ENCODE data around the gene CBLC. TPM values are rescaled to one million over a fixed set of nuclear protein-coding genes. Genes with fewer than 3 reads are reported as not detected.

Gene CBLC
- total RNA-seq, 1 experiment from 2014 or later, result 15.9 TPM

GRCh38 chr19:44741841-44742329 is 35.8 kb upstream of the CBLC start:
- Histone ChIP-seq H3K9me3 (ENCODE audit: control insufficient read depth, low read depth, low read length) (no peaks in the 10 kb centered on the region), H2BK120ac (ENCODE audit: low read depth, low read length, poor library complexity, severe bottlenecking) (no peak overlapping the region), H4K8ac (replicated peaks; ENCODE audit: insufficient read length, low read depth, low read length) (no peak overlapping the region), H2BK20ac (ENCODE audit: low read depth, low read length, poor library complexity, severe bottlenecking) (no peak overlapping the region), H3K23me2 (ENCODE audit: insufficient read length, low read depth, low read length, poor library complexity, severe bottlenecking) (no peaks in the 10 kb centered on the region), H3T11ph (ENCODE audit: low read length) (no peak overlapping the region), H2BK5ac (ENCODE audit: insufficient read length, low read length) (no peak overlapping the region), H3K4me2 (ENCODE audit: insufficient read depth, insufficient read length, low read length) (no peak overlapping the region), H2BK15ac (ENCODE audit: low read depth, low read length) (no peak overlapping the region), H3K79me2 (ENCODE audit: insufficient read depth, low read length) (no peaks in the 10 kb centered on the region), H3K4me1 (ENCODE audit: insufficient read depth, low read length) (no peaks in the 10 kb centered on the region; the same call in 1 of the 2 replicates), H3K23ac (ENCODE audit: insufficient read length, low read depth, low read length) (no peak overlapping the region), H4K91ac (ENCODE audit: insufficient read length, low read depth, low read length) (no peak overlapping the region), H2AK5ac (ENCODE audit: insufficient read length, low read length) (no peak overlapping the region), H4K5ac (ENCODE audit: insufficient read length, low read depth, low read length) (no peak overlapping the region), H3K27ac (ENCODE audit: insufficient read length, low read depth, low read length) (no peak overlapping the region), H3K4ac (ENCODE audit: low read depth, low read length) (no peak overlapping the region), H2BK12ac (ENCODE audit: insufficient read length, low read depth, low read length) (no peak overlapping the region), H3K79me1 (ENCODE audit: insufficient read depth, low read depth, low read length, poor library complexity, severe bottlenecking) (no peaks in the 10 kb centered on the region), H3K56ac (ENCODE audit: insufficient read length, low read depth, low read length) (no peak overlapping the region), H3K14ac (ENCODE audit: insufficient read depth, low read length) (no peak overlapping the region), H3K18ac (ENCODE audit: insufficient read length, low read depth, low read length) (no peak overlapping the region), H3K9ac (ENCODE audit: extremely low read depth, insufficient read length, low read length) (no peak overlapping the region), H2AFZ (ENCODE audit: low read length) (no peak overlapping the region), H3K27me3 (ENCODE audit: insufficient read depth, low read length) (peaks cover 15% of the 10 kb centered on the region; the same call in 1 of the 2 replicates), H4K20me1 (ENCODE audit: control insufficient read depth, insufficient read depth, insufficient read length) (no peaks in the 10 kb centered on the region)
- Mint-ChIP-seq H3K4me1 (peaks cover 7 to 30% of the 10 kb centered on the region in 2 experiments), H3K27me3 (ENCODE audit: low read depth) (peaks cover 53% of the 10 kb centered on the region), H3K27ac (no peak overlapping the region), H3K9me3 (no peaks in the 10 kb centered on the region), H3K4me3 (no peak overlapping the region), H3K36me3 (ENCODE audit: insufficient read depth in 1 of 3, low read depth in 3 of 3) (no peaks in the 10 kb centered on the region; a peak in 1 of 7 replicates)
- peak; percentile 59 for DNase-seq
- TF ChIP-seq CTCF (conservative IDR thresholded peaks at IDR 0.05), result no peak
- WGBS (ENCODE audit: extremely low coverage, insufficient read length, low lambda C conversion rate), result no CpG with 5 or more reads among the region's 13 CpGs
